Transverse colon (tissue), 4 donors: Measurements from ENCODE around the gene PSORS1C1. TPM values are rescaled to one million over a fixed set of nuclear protein-coding genes. Genes with fewer than 3 reads are reported as not detected.

ENCODE experiments used
- DNase-seq: peaks from one replicate; pipeline ENCODE4 v3.0.0-alpha.2; 2019
- H3K27ac ChIP-seq, 4 donors: fragments of 200-600 bp; sonication (generic); 2 replicates each; pipeline ENCODE4 v1.5.1; 2016 to 2018; ENCODE audit warnings: inconsistent platforms in 4 of 4
- H3K27me3 ChIP-seq: fragments of 200-600 bp; sonication (generic); 2 replicates; pipeline ENCODE4 v1.5.1; 2017; ENCODE audit warnings: inconsistent platforms
- H3K36me3 ChIP-seq, 4 donors: fragments of 200-600 bp; sonication (generic); 2 replicates each; pipeline ENCODE4 v1.5.1; 2017 to 2019; ENCODE audit warnings: inconsistent platforms in 4 of 4
- H3K4me1 ChIP-seq, 4 donors: fragments of 200-600 bp; sonication (generic); 2 replicates each; pipeline ENCODE4 v1.5.1; 2017 to 2020; ENCODE audit warnings: inconsistent platforms in 4 of 4
- H3K4me3 ChIP-seq, 4 donors: fragments of 200-600 bp; sonication (generic); 1 replicate in 1 of 4; 2 replicates in 3 of 4; pipeline versions ENCODE4 v1.5.1 to v1.6.1; 2017 to 2019; ENCODE audit warnings: inconsistent platforms in 4 of 4
- H3K9me3 ChIP-seq, 2 donors: fragments of 200-600 bp; sonication (generic); 2 replicates each; pipeline ENCODE4 v1.5.1; 2017 to 2019; ENCODE audit warnings: inconsistent platforms in 2 of 2
- CTCF ChIP-seq, 5 experiments: fragments of 200-600 bp in 3 of 5; fragments of 450-650 bp in 2 of 5; sonication (generic) in 3 of 5; IDR thresholded peaks; 1 replicate in 2 of 5; 2 replicates in 3 of 5; pipeline ENCODE4 v1.5.1; 2016 to 2017; ENCODE audit warnings: antibody characterized with exemption in 5 of 5, inconsistent platforms in 3 of 5, mild to moderate bottlenecking in 2 of 5, moderate library complexity in 1 of 5
- EP300 ChIP-seq: sonication (generic); formaldehyde crosslinking; IDR thresholded peaks from one replicate; pipeline ENCODE4 v1.6.1; 2017; ENCODE audit warnings: antibody characterized with exemption, low read depth
- POLR2A ChIP-seq: fragments of 450-650 bp; IDR thresholded peaks from one replicate; pipeline ENCODE4 v1.6.1; 2016; ENCODE audit warnings: antibody characterized with exemption, mild to moderate bottlenecking, moderate library complexity
- POLR2AphosphoS5 ChIP-seq, 3 donors: sonication (generic); formaldehyde crosslinking; IDR thresholded peaks; one replicate each; pipeline ENCODE4 v1.6.1; 2016; ENCODE audit warnings: antibody characterized with exemption in 3 of 3
- WGBS, 2 donors: methylation state at CpG; one replicate each; pipeline ENCODE4 v1.1.5; 2018; ENCODE audit warnings: low coverage in 1 of 2; 5-methylcytosine and 5-hydroxymethylcytosine counted together
- in situ Hi-C, 4 donors: fragments of 200-750 bp; cut with MboI; loops; one replicate each; pipeline versions ENCODE4 v1.15.0 to v1.15.1; 2017; ENCODE audit warnings: low sequenced_read_pairs in 3 of 4, low pct_ligation_motif_present in 1 of 4, low pct_unique_long_range_greater_than_20kb in 1 of 4
- intact Hi-C: fragments of 100-400 bp; cut with DNase I; formaldehyde crosslinking; loops from one replicate; pipeline ENCODE4 v1.15.1; 2023; ENCODE audit warnings: low total_unique reads
- total RNA-seq, 4 donors: library from RNA; depleted of rRNA; stranded (reverse); fragments of >200 nt; gene quantifications; one replicate each; pipeline ENCODE4 v1.1.0, GENCODE V29; 2016

The PSORS1C1 gene
- total RNA-seq, 4 donors from 2014 or later = 8.8 to 19.0 (median 13.4) TPM

- H3K36me3 ChIP-seq = no peaks in the 10 kb centered on the region
- WGBS, 2 donors = 87 to 90% methylated on average over 2 of the region's 2 CpGs
- no peak overlapping the region for H3K4me3 ChIP-seq
- peaks cover 0 to 44% (median 13%) of the 10 kb centered on the region in 4 donors for H3K4me1 ChIP-seq
- H3K27me3 ChIP-seq = no peaks in the 10 kb centered on the region
- DNase-seq = no peak
- in situ Hi-C loops (loop anchor here in 1 of 4 donors (25.0 kb wide), 1 partner anchor 630 kb away; no protein-coding TSS in a partner anchor), intact Hi-C loops (no loop called here)
- no peak overlapping the region for H3K27ac ChIP-seq
- H3K9me3 ChIP-seq = no peaks in the 10 kb centered on the region
- TF ChIP-seq EP300 = no peak
- TF ChIP-seq CTCF (IDR thresholded peaks at IDR 0.05) = no peak
These were observed 22.4 kb upstream of the PSORS1C1 start for GRCh38 chr6:31092238-31092637.

- H3K36me3 ChIP-seq = no peaks in the 10 kb centered on the region
- in situ Hi-C loops (loop anchor here in 1 of 4 donors (25.0 kb wide), 1 partner anchor 631 kb away; no protein-coding TSS in a partner anchor), intact Hi-C loops (no loop called here)
- DNase-seq = no peak
- H3K27ac ChIP-seq = peak overlapping the region in 1 of 4 donors; percentile 28
- H3K9me3 ChIP-seq = no peaks in the 10 kb centered on the region
- no peak overlapping the region for H3K4me3 ChIP-seq
- WGBS, 2 donors = 62 to 78% methylated on average over 5 to 12 of the region's 12 CpGs
- H3K27me3 ChIP-seq = no peaks in the 10 kb centered on the region
- peaks cover 0 to 42% (median 13%) of the 10 kb centered on the region in 4 donors for H3K4me1 ChIP-seq
- no peak for TF ChIP-seq CTCF (IDR thresholded peaks at IDR 0.05)
- TF ChIP-seq EP300 = no peak
- no peak for TF ChIP-seq POLR2A
- TF ChIP-seq POLR2AphosphoS5 (IDR thresholded peaks at IDR 0.05) = no peak
These were observed 21.7 kb upstream of the PSORS1C1 start for GRCh38 chr6:31092769-31093505.

GRCh38 chr6:31094389-31094881 lies 20.2 kb upstream of the PSORS1C1 start:
- intact Hi-C loops = no loop called here
- 21 to 50% methylated on average over 1 to 3 of the region's 3 CpGs for WGBS, 2 donors

More at GRCh38 chr6:31094389-31094881, 20.2 kb upstream of the PSORS1C1 start:
- no peaks in the 10 kb centered on the region for H3K36me3 ChIP-seq
- TF ChIP-seq CTCF (IDR thresholded peaks at IDR 0.05) = no peak
- no peak for TF ChIP-seq EP300
- TF ChIP-seq POLR2AphosphoS5 (IDR thresholded peaks at IDR 0.05) = no peak
- peak; percentile 37 for DNase-seq
- peaks cover 0 to 42% (median 13%) of the 10 kb centered on the region in 4 donors for H3K4me1 ChIP-seq
- no peak overlapping the region for H3K4me3 ChIP-seq
- peak overlapping the region in 3 of 4 donors; percentile 11 to 58 (median 51) for H3K27ac ChIP-seq
- no peaks in the 10 kb centered on the region for H3K27me3 ChIP-seq
- in situ Hi-C loops = loop anchor here in 1 of 4 donors (25.0 kb wide), 1 partner anchor 632 kb away; no protein-coding TSS in a partner anchor
- no peaks in the 10 kb centered on the region for H3K9me3 ChIP-seq
